Measurements from ENCODE around the gene CRTC2. TPM values are rescaled to one million over a fixed set of nuclear protein-coding genes. Genes with fewer than 3 reads are reported as not detected.
A peak's percentile ranks its signal among the peaks of the same experiment; 100 is the strongest.

Gene CRTC2
- total RNA-seq, 2 experiments from 2014 or later, result 147 to 152 TPM

GRCh38 chr1:153942766-153943549 is 15.5 kb downstream of the CRTC2 start:
- Histone ChIP-seq H3K27ac (ENCODE audit: low read depth in 1 of 2, low read length in 2 of 2) (peak overlapping the region; percentile 9 to 15), H3K27me3 (ENCODE audit: control insufficient read depth in 1 of 2, insufficient read depth in 2 of 2, low read length in 2 of 2) (no peaks in the 10 kb centered on the region), H3K4me1 (ENCODE audit: insufficient read depth, low read length) (peaks cover 60% of the 10 kb centered on the region), H3K36me3 (ENCODE audit: insufficient read depth, low read length) (peaks cover 61% of the 10 kb centered on the region), H3K4me3 (ENCODE audit: low read length) (no peak overlapping the region), H3K9me3 (ENCODE audit: control insufficient read depth in 1 of 2, insufficient read depth in 1 of 2, low read length in 2 of 2) (no peaks in the 10 kb centered on the region)
- no peaks in the 10 kb centered on the region for H3K27me3 Mint-ChIP-seq
- ChIA-PET POLR2A (interaction anchor here (1.2 to 5.0 kb wide), 6 partner anchors 9 to 34 kb away, joined by 4 to 143 read pairs (median 60); partner anchors contain the start of genes CREB3L4, CRTC2, GATAD2B and JTB), CTCF (interaction anchor here (0.6 to 1.1 kb wide), 2 partner anchors 43 to 1799 kb away, joined by 3 to 4 read pairs; partner anchors contain the start of gene RAB13)
- H3K4me1 Mint-ChIP-seq (ENCODE audit: low read depth), result peaks cover 41% of the 10 kb centered on the region
- H3K4me3 Mint-ChIP-seq, result peak overlapping the region; percentile 54
- no peaks in the 10 kb centered on the region for H3K9me3 Mint-ChIP-seq
- peak overlapping the region; percentile 86 for H3K27ac Mint-ChIP-seq
- DNase-seq (no peak), ATAC-seq (ENCODE audit: poor library complexity) (no peak)
- H3K36me3 Mint-ChIP-seq (ENCODE audit: low read depth), result peaks cover 83% of the 10 kb centered on the region
- intact Hi-C loops (cut with DNase I, micrococcal nuclease), result no loop called here
- no peak for TF ChIP-seq CTCF (IDR thresholded peaks at IDR 0.05)

DNA sequence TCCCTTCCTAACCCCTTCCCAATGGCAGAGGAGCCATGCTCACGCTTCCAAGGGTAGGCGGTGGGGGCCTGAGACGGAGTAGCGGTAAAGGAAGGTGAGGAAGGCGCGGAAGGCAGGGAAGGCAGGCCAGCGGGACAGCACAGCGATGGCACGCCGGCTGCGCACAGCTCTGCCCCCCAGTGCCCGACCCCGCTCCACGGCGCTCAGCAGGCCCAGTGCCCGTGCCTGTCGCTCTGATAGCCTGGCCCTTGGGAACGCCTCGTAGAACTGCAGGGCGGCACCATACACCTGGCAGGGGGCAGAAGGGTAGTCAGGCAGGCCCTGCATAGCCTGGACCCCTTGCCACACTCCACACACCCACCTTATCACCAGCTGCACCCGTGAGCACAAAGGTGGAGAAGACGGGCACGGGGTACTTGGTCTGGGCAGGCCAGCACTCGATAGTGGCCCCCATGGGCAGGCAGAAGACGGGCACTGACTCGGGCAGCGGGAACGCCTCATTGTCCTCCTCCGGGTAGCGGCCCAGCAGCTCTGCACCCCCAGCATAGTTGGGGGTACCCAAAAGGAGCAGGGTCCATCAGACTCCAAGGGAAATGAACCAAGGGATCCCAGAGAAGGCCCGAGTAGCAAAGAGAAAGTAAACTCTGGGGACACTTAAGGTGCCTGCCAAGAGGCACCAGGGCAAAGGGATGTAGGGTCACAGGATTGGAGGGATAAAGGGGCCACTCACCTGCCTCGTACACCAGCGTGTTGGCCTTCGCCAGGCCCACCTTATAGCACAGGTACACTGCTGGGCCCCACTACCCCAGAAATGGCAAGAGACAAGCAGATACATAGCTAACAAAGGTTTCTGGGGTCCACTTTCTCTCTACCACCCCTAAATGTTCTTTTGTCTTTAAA is 16.3 kb downstream of the CRTC2 start:
- no peaks in the 10 kb centered on the region for H3K9me3 Mint-ChIP-seq
- ATAC-seq (ENCODE audit: poor library complexity) (no peak), DNase-seq (no peak)
- peak overlapping the region in 1 of 2 donors; percentile 15 for H3K27ac ChIP-seq (ENCODE audit: low read depth in 1 of 2, low read length in 2 of 2)
- H3K27ac Mint-ChIP-seq, result peak overlapping the region; percentile 86
- peaks cover 41% of the 10 kb centered on the region for H3K4me1 Mint-ChIP-seq (ENCODE audit: low read depth)
- no peak for TF ChIP-seq CTCF (IDR thresholded peaks at IDR 0.05)
- ChIA-PET POLR2A (no interaction called here), CTCF (no interaction called here)
- no peaks in the 10 kb centered on the region for H3K27me3 Mint-ChIP-seq
- peaks cover 57% of the 10 kb centered on the region for H3K4me1 ChIP-seq (ENCODE audit: insufficient read depth, low read length)
- H3K36me3 Mint-ChIP-seq (ENCODE audit: low read depth), result peaks cover 85% of the 10 kb centered on the region
- H3K4me3 ChIP-seq (ENCODE audit: low read length), result no peak overlapping the region
- intact Hi-C loops (cut with DNase I, micrococcal nuclease), result no loop called here
- H3K9me3 ChIP-seq (ENCODE audit: control insufficient read depth in 1 of 2, insufficient read depth in 1 of 2, low read length in 2 of 2), result no peaks in the 10 kb centered on the region
- H3K27me3 ChIP-seq (ENCODE audit: control insufficient read depth in 1 of 2, insufficient read depth in 2 of 2, low read length in 2 of 2), result no peaks in the 10 kb centered on the region
- H3K4me3 Mint-ChIP-seq, result no peak overlapping the region
- peaks cover 65% of the 10 kb centered on the region for H3K36me3 ChIP-seq (ENCODE audit: insufficient read depth, low read length)

DNA sequence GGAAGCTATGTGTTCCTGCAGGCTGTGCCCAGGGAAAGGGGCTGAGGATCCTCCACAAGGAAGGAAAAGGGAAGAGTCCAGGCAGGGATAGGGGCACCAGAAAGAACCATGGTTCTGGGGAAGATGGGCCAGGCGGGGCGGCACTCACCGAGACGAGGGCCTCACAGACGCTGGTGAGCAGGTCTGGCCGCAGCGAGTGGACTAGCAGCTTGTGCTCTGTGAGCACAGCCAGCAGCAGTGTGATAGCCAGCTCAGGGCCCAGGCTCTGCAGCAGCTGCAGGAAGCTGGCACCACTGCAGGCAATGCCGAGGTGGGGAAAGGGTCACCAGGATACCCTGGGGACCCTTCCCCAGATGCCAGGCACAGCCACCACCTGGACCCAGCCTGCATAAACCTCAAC is 17.7 kb downstream of the CRTC2 start:
- DNase-seq (no peak), ATAC-seq (ENCODE audit: poor library complexity) (no peak)
- H3K36me3 Mint-ChIP-seq (ENCODE audit: low read depth), result peaks cover 93% of the 10 kb centered on the region
- POLR2A ChIA-PET, result no interaction called here
- intact Hi-C loops (cut with DNase I, micrococcal nuclease), result no loop called here
- Histone ChIP-seq H3K27me3 (ENCODE audit: control insufficient read depth in 1 of 2, insufficient read depth in 2 of 2, low read length in 2 of 2) (no peaks in the 10 kb centered on the region), H3K36me3 (ENCODE audit: insufficient read depth, low read length) (peaks cover 78% of the 10 kb centered on the region), H3K4me1 (ENCODE audit: insufficient read depth, low read length) (peaks cover 51% of the 10 kb centered on the region), H3K9me3 (ENCODE audit: control insufficient read depth in 1 of 2, insufficient read depth in 1 of 2, low read length in 2 of 2) (no peaks in the 10 kb centered on the region), H3K27ac (ENCODE audit: low read depth in 1 of 2, low read length in 2 of 2) (no peak overlapping the region), H3K4me3 (ENCODE audit: low read length) (no peak overlapping the region)
- no peak for TF ChIP-seq CTCF (IDR thresholded peaks at IDR 0.05)
- CTCF ChIA-PET, result no interaction called here
- no peaks in the 10 kb centered on the region for H3K9me3 Mint-ChIP-seq
- peaks cover 41% of the 10 kb centered on the region for H3K4me1 Mint-ChIP-seq (ENCODE audit: low read depth)
- no peak overlapping the region for H3K4me3 Mint-ChIP-seq
- H3K27ac Mint-ChIP-seq, result peak overlapping the region; percentile 69
- H3K27me3 Mint-ChIP-seq, result no peaks in the 10 kb centered on the region

Measured in CD4-positive, alpha-beta T cell (primary cell).